NK-92 treated with Interleukin-12 subunit alpha and Interleukin-12 subunit beta, amount 100 ng/mL, for 24 hours (cell line): ENCODE results near the gene GSX1.
"Not testable (repeated sequence)": the region's sequence is repeated elsewhere in the genome, so short reads cannot be mapped to it uniquely, and the experiment has no call there.

Experiments used
- DNase-seq: peaks from one replicate; lab custom pipeline; 2025; lab: John Stamatoyannopoulos, UW

The GSX1 gene

GRCh38 chr13:27794921-27795717 is 2.8 kb downstream of the GSX1 start:
- no peak for DNase-seq

- no peak for DNase-seq
Measured at GRCh38 chr13:27795718-27796019, 3.4 kb downstream of the GSX1 start.

GRCh38 chr13:27796544-27797227 is 4.4 kb downstream of the GSX1 start:
- no peak for DNase-seq

GRCh38 chr13:27797228-27797624 is 4.9 kb downstream of the GSX1 start:
- no peak for DNase-seq

GRCh38 chr13:27806744-27807387 is 14.6 kb downstream of the GSX1 start:
- DNase-seq = no peak

GRCh38 chr13:27808851-27809550 is 16.7 kb downstream of the GSX1 start:
- DNase-seq = no peak

- DNase-seq = no peak
Measured at GRCh38 chr13:27810009-27810408, 17.7 kb downstream of the GSX1 start.

- no peak for DNase-seq
Measured at GRCh38 chr13:27810461-27810860, 18.2 kb downstream of the GSX1 start.

- DNase-seq = no peak
Measured at GRCh38 chr13:27813826-27814225, 21.5 kb downstream of the GSX1 start.

GRCh38 chr13:27817832-27818231 is 25.5 kb downstream of the GSX1 start:
- not testable (repeated sequence) for DNase-seq

GRCh38 chr13:27820524-27821482 is 28.5 kb downstream of the GSX1 start:
- no peak for DNase-seq

- DNase-seq = no peak
Measured at GRCh38 chr13:27821566-27821965, 29.3 kb downstream of the GSX1 start.

- no peak for DNase-seq
Measured at GRCh38 chr13:27822258-27822872, 30.1 kb downstream of the GSX1 start.

- no peak for DNase-seq
Measured at GRCh38 chr13:27822873-27823311, 30.6 kb downstream of the GSX1 start.

GRCh38 chr13:27824121-27824520 is 31.8 kb downstream of the GSX1 start:
- no peak for DNase-seq

GRCh38 chr13:27825072-27825471 is 32.8 kb downstream of the GSX1 start:
- no peak for DNase-seq

GRCh38 chr13:27826379-27827353 is 34.4 kb downstream of the GSX1 start:
- DNase-seq = peak; percentile 29

- DNase-seq = no peak
Measured at GRCh38 chr13:27827646-27828045, 35.4 kb downstream of the GSX1 start.

GRCh38 chr13:27830010-27830409 is 37.7 kb downstream of the GSX1 start:
- no peak for DNase-seq

- DNase-seq = no peak
Measured at GRCh38 chr13:27833206-27833605, 40.9 kb downstream of the GSX1 start.
